Measurements from ENCODE around the gene OR2F1.

OR2F1 gene, protein sequence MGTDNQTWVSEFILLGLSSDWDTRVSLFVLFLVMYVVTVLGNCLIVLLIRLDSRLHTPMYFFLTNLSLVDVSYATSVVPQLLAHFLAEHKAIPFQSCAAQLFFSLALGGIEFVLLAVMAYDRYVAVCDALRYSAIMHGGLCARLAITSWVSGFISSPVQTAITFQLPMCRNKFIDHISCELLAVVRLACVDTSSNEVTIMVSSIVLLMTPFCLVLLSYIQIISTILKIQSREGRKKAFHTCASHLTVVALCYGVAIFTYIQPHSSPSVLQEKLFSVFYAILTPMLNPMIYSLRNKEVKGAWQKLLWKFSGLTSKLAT

DNA sequence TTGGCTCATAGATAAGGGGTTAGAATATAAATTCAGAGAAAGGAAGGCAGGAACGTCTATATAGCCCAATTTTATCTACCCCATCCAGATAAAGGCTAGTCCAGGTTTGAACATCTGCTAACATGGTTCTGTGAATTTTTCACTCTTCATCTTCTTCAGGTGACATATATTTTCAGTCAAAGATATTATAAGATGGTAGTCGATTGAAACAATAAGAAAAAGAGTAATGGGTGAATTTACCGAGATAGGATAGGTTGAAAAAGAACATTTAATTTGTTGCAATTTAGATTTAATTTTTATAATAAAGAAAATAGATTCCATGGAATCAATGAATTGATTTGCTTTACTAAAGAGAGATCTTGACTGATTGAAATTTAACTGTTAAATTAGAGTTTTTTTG, at the start of gene OR2F1:
TSS of gene OR2F1 (plus strand) at position 301 of the 400 bp plus-strand sequence. CDS start 5,127 bp downstream, outside the sequence.
- no peak for DNase-seq

- no peak for DNase-seq
Observed at GRCh38 chr7:143905509-143905908, 49.1 kb upstream of the OR2F1 start.

DNA sequence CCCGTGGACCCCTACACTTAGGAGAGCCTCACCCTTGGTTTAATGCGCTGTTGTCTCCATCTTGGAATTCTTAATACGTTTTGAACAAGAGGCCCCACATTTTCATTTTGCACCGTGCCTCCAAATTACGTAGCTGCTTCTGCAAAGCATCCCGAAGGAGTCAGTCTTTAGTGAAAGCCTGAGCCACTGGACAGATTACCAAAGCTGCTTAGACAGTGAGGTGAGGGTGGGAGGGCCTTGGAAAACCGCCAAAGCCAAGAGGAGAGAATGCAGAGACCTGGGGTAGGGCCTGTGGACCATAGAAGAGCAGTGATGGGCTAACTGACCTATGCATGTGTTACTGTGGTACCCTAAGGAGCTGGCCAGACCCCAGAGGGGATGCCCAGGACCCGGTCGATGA, 48.5 kb upstream of the OR2F1 start:
- no peak for DNase-seq

DNA sequence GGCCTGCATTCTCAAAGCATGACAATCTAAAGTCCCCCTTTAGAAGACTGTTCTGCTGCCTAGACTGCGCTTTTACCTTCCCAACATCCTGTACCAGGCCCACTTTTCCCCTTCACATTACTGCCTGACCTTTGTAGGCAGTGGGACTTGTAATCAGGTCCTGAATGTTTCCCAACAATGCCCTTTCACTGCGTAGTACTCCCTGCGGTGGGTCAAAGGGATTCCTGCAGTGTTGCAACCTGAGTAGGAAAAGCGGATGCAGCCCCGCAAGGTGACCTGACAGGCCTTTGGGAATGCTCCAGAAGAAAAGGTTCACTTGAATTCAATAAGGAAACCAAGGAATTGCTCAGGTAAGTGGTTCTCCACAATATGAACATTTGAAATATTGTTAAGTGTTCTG, 47.7 kb upstream of the OR2F1 start:
- no peak for DNase-seq

- no peak for DNase-seq
Observed at GRCh38 chr7:143908120-143908519, 46.5 kb upstream of the OR2F1 start.

- DNase-seq, result no peak
Observed at GRCh38 chr7:143909863-143910262, 44.8 kb upstream of the OR2F1 start.

DNA sequence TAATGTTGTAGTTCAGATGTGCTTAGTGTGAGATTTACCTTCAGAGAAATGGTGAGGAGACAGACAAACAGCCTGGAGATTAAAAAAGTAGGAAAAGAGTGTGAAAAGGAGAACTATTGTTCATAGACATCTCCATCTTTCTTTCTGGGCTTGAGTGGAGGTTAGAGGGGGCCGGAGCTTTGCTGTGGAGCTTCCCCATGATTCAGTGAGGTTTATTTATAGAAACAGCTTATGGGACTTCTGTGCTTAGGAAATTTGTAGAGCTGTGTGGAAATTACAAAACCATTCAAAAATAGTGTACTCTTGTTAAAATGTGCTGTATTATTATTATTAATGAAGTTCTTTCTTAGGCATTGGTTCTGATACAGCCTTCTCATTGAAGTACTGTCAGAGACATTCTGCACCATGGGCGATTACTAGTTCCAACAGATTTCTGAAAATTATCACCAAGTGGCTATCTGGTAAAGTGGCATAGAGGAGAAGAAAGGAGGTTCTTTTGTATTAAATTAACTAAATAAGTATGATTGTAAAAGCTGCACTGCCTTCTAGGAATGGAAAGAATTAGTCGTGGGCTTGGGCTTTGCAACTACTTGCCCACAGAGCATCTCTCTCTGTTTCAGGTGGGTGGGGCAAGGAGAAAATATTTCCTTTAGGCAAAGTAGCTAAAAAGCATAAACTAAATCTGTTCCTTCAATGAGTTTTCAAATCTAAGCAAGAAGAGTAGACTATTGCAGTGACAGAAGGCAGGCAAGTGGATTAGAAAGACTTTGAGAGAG, 44.0 kb upstream of the OR2F1 start:
- no peak for DNase-seq

DNA sequence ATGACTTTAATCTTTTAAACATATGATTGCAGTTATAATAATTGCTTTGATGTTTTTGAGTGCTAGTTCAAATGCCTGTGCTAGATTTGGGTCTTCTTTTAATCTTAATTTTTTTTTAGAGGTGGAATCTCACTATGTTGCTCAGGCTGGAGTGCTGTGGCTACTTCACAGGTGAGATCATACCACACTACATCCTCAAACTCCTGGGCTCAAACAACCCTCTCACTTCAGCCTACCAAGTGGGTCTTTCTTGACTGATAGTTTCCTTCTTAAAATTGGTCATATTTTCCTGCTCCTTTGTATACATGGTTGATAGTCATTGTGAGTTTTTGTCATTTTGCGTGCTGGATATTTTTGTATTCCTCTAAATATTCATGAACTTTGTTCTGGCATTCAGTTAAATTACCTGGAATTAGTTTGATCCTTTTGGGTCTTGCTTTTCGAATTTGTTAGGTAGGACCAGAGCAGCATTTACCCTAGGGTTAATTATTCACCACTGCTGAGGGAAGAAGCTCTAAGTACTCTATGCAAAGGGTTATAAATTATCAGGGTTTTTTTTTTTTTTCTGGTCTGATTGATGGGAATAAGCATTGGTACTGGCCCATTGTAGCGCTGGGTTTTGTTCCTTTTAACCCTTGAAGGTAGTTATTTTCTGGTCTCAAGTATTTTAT, 40.6 kb upstream of the OR2F1 start:
- DNase-seq, result no peak

DNA sequence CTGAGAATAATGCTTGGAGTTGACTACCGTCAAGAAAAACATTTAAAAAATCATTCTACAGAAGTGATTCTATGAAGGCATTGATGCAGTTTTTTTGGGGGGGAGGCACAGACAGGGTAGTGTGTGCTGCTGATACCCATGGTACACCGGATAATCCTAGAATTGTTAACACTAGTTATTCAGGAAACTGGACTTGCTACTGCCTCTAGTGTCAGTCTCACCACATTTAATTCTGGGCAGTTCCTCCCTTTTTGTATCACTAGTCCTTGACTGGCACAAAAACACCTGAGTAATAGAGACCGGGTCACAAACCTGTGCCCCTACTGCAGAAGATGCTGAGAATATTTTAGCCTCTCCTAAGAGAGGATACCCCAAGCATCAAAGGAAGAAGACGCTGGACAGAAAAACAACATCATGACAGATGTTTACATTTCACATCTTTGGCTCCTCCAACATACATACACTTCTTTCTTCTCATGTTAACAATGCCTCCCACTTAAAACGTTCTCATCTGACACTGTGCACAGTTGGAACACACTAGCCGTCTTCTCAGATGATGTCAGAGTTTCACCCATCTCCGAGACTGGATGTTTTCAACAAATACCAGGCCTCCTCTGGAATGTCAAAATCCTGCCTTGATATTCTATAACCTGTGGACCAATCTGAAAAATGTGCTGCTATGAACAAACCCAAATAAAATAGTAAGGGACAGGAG, 39.5 kb upstream of the OR2F1 start:
- DNase-seq, result no peak

- no peak for DNase-seq
Observed at GRCh38 chr7:143924851-143925250, 29.8 kb upstream of the OR2F1 start.

GRCh38 chr7:143929224-143929920, 25.3 kb upstream of the OR2F1 start:
- no peak for DNase-seq

GRCh38 chr7:143931739-143932138, 22.9 kb upstream of the OR2F1 start:
- no peak for DNase-seq

- DNase-seq, result no peak
Observed at GRCh38 chr7:143934526-143935325, 19.9 kb upstream of the OR2F1 start, which contains the start of gene OR2F2. OR2F2 (plus strand) TSS chr7:143935233; CDS start chr7:143935233, 0 bp downstream.

DNA sequence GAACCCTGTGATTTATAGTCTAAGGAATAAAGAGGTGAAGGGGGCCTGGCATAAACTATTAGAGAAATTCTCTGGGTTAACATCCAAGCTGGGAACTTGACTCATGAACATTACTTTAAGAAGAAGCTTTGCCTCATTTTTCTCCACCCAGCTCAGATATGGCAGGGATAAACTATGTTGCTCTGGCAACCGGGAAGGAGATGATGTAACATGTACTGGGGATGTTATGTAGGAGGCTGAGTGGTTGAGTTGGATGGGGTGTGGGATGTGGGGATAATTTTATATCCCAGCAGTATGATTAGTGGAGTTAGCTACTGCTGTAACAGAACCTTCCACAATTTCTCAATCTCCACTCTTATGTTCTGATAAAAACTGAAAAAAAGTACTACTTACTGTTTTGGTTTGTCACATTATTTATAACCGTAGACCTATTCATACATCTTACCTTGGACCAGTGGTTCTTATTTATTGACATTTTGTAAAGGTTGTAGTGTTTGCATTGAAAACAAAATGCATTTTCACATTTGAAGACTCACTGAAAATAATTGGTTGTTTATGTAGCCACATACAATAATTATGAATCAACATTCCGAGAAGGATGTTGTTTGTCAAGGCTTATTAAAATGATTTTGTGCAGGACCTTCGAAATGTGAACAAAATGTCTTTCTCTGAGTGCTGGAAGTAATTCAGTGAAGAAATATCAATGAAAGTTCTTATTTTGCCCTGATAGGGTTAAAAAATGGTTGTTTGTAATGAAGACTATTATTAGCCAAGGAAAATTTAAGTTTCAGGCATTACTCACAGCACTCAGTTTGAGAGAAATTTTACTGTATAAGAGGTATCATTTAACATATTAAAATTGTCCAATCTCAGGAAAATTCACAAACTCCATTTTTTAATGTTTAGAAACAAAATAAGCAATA, 18.3 kb upstream of the OR2F1 start:
- no peak for DNase-seq

DNA sequence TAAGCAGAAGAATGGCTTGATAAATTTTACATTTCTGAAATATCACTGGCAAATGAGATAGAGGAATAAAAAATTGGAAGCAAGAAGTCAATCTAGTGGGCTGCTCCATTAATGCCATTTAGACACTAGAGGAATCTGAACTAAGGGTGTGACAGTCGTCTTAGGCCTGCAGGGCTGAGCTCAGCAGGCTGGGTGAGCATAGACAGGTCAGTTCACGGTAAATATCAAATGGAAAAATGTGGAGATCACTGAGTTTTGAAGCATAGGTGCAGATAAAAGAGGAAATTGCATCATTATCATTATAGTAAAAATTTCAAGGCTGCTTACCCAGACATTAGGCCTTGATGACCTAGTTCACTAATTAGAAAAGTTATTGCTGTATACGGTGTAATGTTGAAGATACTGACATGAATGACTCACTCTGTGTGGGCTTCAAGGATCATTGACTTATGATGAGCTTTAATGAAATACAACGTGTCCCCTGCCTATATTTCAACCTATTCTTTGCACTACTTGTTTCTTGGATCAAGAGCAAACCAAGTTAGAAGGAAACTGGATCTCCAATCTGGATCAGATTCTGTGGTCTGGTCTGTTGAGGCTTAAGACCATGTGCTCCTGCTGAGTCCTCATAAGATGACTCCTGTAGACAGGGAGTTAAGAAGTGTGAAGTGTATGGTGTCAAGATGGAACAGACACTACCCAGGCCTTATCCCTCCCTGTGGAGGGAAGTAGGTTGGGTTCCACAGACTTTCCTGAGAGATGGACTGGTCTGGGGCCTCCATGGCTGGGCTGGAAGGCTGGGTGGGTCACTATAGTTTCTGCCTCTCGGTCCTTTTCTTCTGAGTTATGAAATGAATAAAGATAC, 16.0 kb upstream of the OR2F1 start:
- no peak for DNase-seq

- DNase-seq, result no peak
Observed at GRCh38 chr7:143945423-143945822, 9.2 kb upstream of the OR2F1 start.

DNA sequence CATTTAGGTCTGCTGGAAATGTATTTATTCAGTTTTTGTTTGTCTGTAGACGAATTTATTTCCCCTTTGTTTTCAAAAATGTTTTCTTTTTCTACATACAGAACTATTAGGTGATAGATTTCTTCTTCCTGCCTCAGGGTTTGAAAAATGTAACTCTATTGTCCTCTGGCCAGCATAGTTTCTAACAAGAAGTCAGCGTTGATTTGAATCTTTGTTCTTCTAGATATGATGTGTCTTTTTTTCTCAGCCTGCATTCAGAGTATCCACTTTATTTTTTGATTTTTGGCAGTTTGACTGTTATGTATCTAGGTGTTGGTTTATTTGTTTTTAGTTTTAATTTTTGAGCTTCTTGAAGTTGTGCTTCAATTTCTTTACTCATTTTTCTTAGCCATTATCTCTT, 7.5 kb upstream of the OR2F1 start:
- DNase-seq, result no peak

GRCh38 chr7:143948733-143949132, 5.9 kb upstream of the OR2F1 start:
- DNase-seq, result no peak

DNA sequence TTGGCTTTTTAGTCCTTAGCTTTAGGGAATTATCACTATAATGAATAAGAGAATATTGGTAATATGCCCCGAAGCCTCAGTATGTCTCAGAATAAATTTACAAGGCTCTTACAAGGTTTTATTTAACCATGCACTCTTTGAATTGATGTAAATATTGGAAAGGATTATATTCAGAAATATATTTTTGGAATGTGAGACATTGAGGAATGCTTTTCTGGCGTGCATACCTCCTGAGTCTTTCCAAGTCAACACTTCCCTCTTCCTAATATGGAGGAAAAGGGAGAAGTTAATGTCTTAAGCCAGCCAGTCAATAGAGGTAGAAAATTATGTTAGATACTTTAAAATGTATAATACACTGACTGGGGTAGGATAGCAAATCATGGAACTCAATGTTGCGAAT, 1.2 kb upstream of the OR2F1 start:
- no peak for DNase-seq
